IPS-20b (cell line): Measurements from ENCODE around the gene CHST1.

Source experiments
- H3K27ac ChIP-seq: one replicate; pipeline ENCODE4 v1.5.1; 2013; ENCODE audit warnings: low read length
- H3K27me3 ChIP-seq: 2 replicates; pipeline ENCODE4 v1.6.1; 2013; ENCODE audit warnings: mild to moderate bottlenecking, low read length, inconsistent platforms; ENCODE audit not compliant: insufficient read depth
- H3K36me3 ChIP-seq: 2 replicates; pipeline ENCODE4 v1.6.1; 2013; ENCODE audit warnings: low read depth, mild to moderate bottlenecking, inconsistent platforms, low read length, moderate library complexity; ENCODE audit not compliant: insufficient read depth
- H3K4me1 ChIP-seq: 2 replicates; pipeline ENCODE4 v1.6.1; 2013; ENCODE audit warnings: mild to moderate bottlenecking, control low read depth, inconsistent platforms, low read length, moderate library complexity; ENCODE audit not compliant: insufficient read depth
- H3K4me3 ChIP-seq: 2 replicates; pipeline ENCODE4 v1.5.1; 2013; ENCODE audit warnings: mild to moderate bottlenecking, low read length, inconsistent platforms
- H3K9ac ChIP-seq: 2 replicates; pipeline ENCODE4 v1.6.1; 2013; ENCODE audit warnings: low read depth, mild to moderate bottlenecking, inconsistent platforms, low read length, moderate library complexity
- H3K9me3 ChIP-seq: 2 replicates; pipeline ENCODE4 v1.6.1; 2013; ENCODE audit warnings: mild to moderate bottlenecking, low read depth, low read length, inconsistent platforms; ENCODE audit not compliant: insufficient read depth

CHST1 gene

GRCh38 chr11:45665206-45665932 lies at the start of gene CHST1:
Gene CHST1, minus strand, starts transcription at chr11:45665622. Its CDS starts 14,699 bp downstream, at chr11:45650923.
- Histone ChIP-seq H3K27me3 (peaks cover 71% of the 10 kb centered on the region), H3K27ac (no peak within 1 kb of the TSS), H3K9me3 (no peaks in the 10 kb centered on the region), H3K4me3 (peak within 1 kb of the TSS; percentile 72), H3K4me1 (peaks cover 19% of the 10 kb centered on the region; the same call in 1 of the 2 replicates), H3K9ac (no peak within 1 kb of the TSS; the same call in 1 of the 2 replicates), H3K36me3 (no peaks in the 10 kb centered on the region)

- Histone ChIP-seq H3K4me1 (no peaks in the 10 kb centered on the region), H3K9ac (no peak overlapping the region), H3K36me3 (no peaks in the 10 kb centered on the region), H3K27ac (no peak overlapping the region), H3K4me3 (no peak overlapping the region), H3K9me3 (no peaks in the 10 kb centered on the region), H3K27me3 (peaks cover 25% of the 10 kb centered on the region)
These were observed 48.2 kb upstream of the CHST1 start for GRCh38 chr11:45713573-45713972.

GRCh38 chr11:45710561-45710960 lies 45.1 kb upstream of the CHST1 start:
- no peak overlapping the region for H3K9ac ChIP-seq
- peaks cover 29% of the 10 kb centered on the region for H3K27me3 ChIP-seq
- H3K4me3 ChIP-seq, result no peak overlapping the region
- no peaks in the 10 kb centered on the region for H3K36me3 ChIP-seq
- H3K27ac ChIP-seq, result no peak overlapping the region
- H3K4me1 ChIP-seq, result peaks cover 12% of the 10 kb centered on the region
- no peaks in the 10 kb centered on the region for H3K9me3 ChIP-seq

- Histone ChIP-seq H3K9me3 (no peaks in the 10 kb centered on the region), H3K4me3 (no peak overlapping the region), H3K27ac (no peak overlapping the region), H3K4me1 (peaks cover 12% of the 10 kb centered on the region), H3K36me3 (no peaks in the 10 kb centered on the region), H3K27me3 (peaks cover 29% of the 10 kb centered on the region), H3K9ac (no peak overlapping the region)
These were observed 43.7 kb upstream of the CHST1 start for GRCh38 chr11:45708887-45709663.

GRCh38 chr11:45704635-45705034 lies 39.2 kb upstream of the CHST1 start:
- Histone ChIP-seq H3K36me3 (no peaks in the 10 kb centered on the region), H3K27me3 (peaks cover 12% of the 10 kb centered on the region), H3K27ac (no peak overlapping the region), H3K9ac (no peak overlapping the region), H3K4me3 (no peak overlapping the region), H3K4me1 (peaks cover 12% of the 10 kb centered on the region), H3K9me3 (no peaks in the 10 kb centered on the region)

- Histone ChIP-seq H3K9me3 (no peaks in the 10 kb centered on the region), H3K36me3 (no peaks in the 10 kb centered on the region), H3K27me3 (peaks cover 7% of the 10 kb centered on the region), H3K4me1 (peaks cover 12% of the 10 kb centered on the region), H3K27ac (no peak overlapping the region), H3K9ac (no peak overlapping the region), H3K4me3 (no peak overlapping the region)
These were observed 38.7 kb upstream of the CHST1 start for GRCh38 chr11:45704133-45704532.

GRCh38 chr11:45702511-45702910 lies 37.1 kb upstream of the CHST1 start:
- no peaks in the 10 kb centered on the region; the same call in 1 of the 2 replicates for H3K27me3 ChIP-seq
- no peaks in the 10 kb centered on the region for H3K36me3 ChIP-seq
- no peak overlapping the region for H3K4me3 ChIP-seq
- peaks cover 12% of the 10 kb centered on the region for H3K4me1 ChIP-seq
- H3K27ac ChIP-seq, result no peak overlapping the region
- H3K9me3 ChIP-seq, result no peaks in the 10 kb centered on the region
- no peak overlapping the region for H3K9ac ChIP-seq

- Histone ChIP-seq H3K9me3 (no peaks in the 10 kb centered on the region), H3K27ac (no peak overlapping the region), H3K4me3 (no peak overlapping the region), H3K4me1 (peaks cover 5% of the 10 kb centered on the region; the same call in 1 of the 2 replicates), H3K9ac (no peak overlapping the region), H3K27me3 (peaks cover 7% of the 10 kb centered on the region; the same call in 1 of the 2 replicates), H3K36me3 (no peaks in the 10 kb centered on the region)
These were observed 33.5 kb upstream of the CHST1 start for GRCh38 chr11:45698777-45699497.

GRCh38 chr11:45692808-45693453 lies 27.5 kb upstream of the CHST1 start:
- H3K9ac ChIP-seq, result no peak overlapping the region
- H3K4me3 ChIP-seq, result no peak overlapping the region
- H3K9me3 ChIP-seq, result no peaks in the 10 kb centered on the region
- H3K27me3 ChIP-seq, result peaks cover 7% of the 10 kb centered on the region; the same call in 1 of the 2 replicates
- H3K36me3 ChIP-seq, result no peaks in the 10 kb centered on the region
- H3K4me1 ChIP-seq, result peaks cover 5% of the 10 kb centered on the region; the same call in 1 of the 2 replicates
- no peak overlapping the region for H3K27ac ChIP-seq

GRCh38 chr11:45688472-45689033 lies 23.1 kb upstream of the CHST1 start:
- H3K9me3 ChIP-seq, result no peaks in the 10 kb centered on the region

GRCh38 chr11:45687836-45688235 lies 22.4 kb upstream of the CHST1 start:
- Histone ChIP-seq H3K27me3 (no peaks in the 10 kb centered on the region), H3K4me3 (no peak overlapping the region), H3K9ac (no peak overlapping the region), H3K4me1 (peaks cover 2% of the 10 kb centered on the region; the same call in 1 of the 2 replicates), H3K36me3 (no peaks in the 10 kb centered on the region), H3K27ac (no peak overlapping the region), H3K9me3 (no peaks in the 10 kb centered on the region)

More at GRCh38 chr11:45688472-45689033, 23.1 kb upstream of the CHST1 start:
- Histone ChIP-seq H3K36me3 (no peaks in the 10 kb centered on the region), H3K27me3 (no peaks in the 10 kb centered on the region; the same call in 1 of the 2 replicates), H3K9ac (no peak overlapping the region), H3K27ac (no peak overlapping the region), H3K4me1 (peaks cover 2% of the 10 kb centered on the region; the same call in 1 of the 2 replicates), H3K4me3 (no peak overlapping the region)
